Natural killer cell (primary cell): Measurements from ENCODE around the gene SPDEF. TPM values are rescaled to one million over a fixed set of nuclear protein-coding genes. Genes with fewer than 3 reads are reported as not detected.
A peak's percentile ranks its signal among the peaks of the same experiment; 100 is the strongest.

Experiments
- ATAC-seq, 3 donors: fragments of 150-1000 bp in 2 of 3; fragments of 200-7000 bp in 1 of 3; cut with Tn5 transposase; 1 replicate in 1 of 3; 2 replicates in 2 of 3; pipeline ENCODE4 v1.10.0; 2021; ENCODE audit warnings: mild to moderate bottlenecking in 2 of 3, moderate library complexity in 2 of 3
- DNase-seq, 2 donors: peaks; one replicate each; pipeline versions ENCODE4 v3.0.0 to v3.0.0-alpha.2; 2013 to 2021; ENCODE audit warnings: mixed read lengths in 1 of 2
- H3K27ac ChIP-seq: one replicate; pipeline ENCODE4 v1.5.1; 2013; ENCODE audit warnings: mild to moderate bottlenecking, low read length
- H3K27me3 ChIP-seq: one replicate; pipeline ENCODE4 v1.6.1; 2013; ENCODE audit warnings: low read length; ENCODE audit not compliant: control insufficient read depth, insufficient read depth
- H3K36me3 ChIP-seq: one replicate; pipeline ENCODE4 v1.6.1; 2013; ENCODE audit warnings: low read length; ENCODE audit not compliant: control insufficient read depth, insufficient read depth
- H3K4me1 ChIP-seq: one replicate; pipeline ENCODE4 v1.6.1; 2013; ENCODE audit warnings: low read length; ENCODE audit not compliant: control insufficient read depth, insufficient read depth
- H3K4me3 ChIP-seq: one replicate; pipeline ENCODE4 v1.5.1; 2013; ENCODE audit warnings: low read length
- H3K9me3 ChIP-seq: one replicate; pipeline ENCODE4 v1.6.1; 2013; ENCODE audit warnings: low read length; ENCODE audit not compliant: control insufficient read depth, insufficient read depth
- H3K27ac Mint-ChIP-seq, 2 donors: one replicate each; pipeline ENCODE4 v1.8.0; 2022; ENCODE audit warnings: mild to moderate bottlenecking in 2 of 2, mixed read lengths in 2 of 2, moderate library complexity in 1 of 2
- H3K27me3 Mint-ChIP-seq, 2 donors: one replicate each; pipeline ENCODE4 v1.8.0; 2022; ENCODE audit warnings: low read depth in 2 of 2, mixed read lengths in 2 of 2
- H3K36me3 Mint-ChIP-seq: one replicate; pipeline ENCODE4 v1.8.0; 2022; ENCODE audit warnings: mixed read lengths
- H3K4me1 Mint-ChIP-seq, 2 donors: one replicate each; pipeline ENCODE4 v1.8.0; 2022; ENCODE audit warnings: mixed read lengths in 2 of 2
- H3K4me3 Mint-ChIP-seq: one replicate; pipeline ENCODE4 v1.8.0; 2022; ENCODE audit warnings: mild to moderate bottlenecking, moderate library complexity, mixed read lengths
- H3K9me3 Mint-ChIP-seq, 2 donors: one replicate each; pipeline ENCODE4 v1.8.0; 2022; ENCODE audit warnings: mixed read lengths in 2 of 2
- CTCF ChIP-seq: fragments of 200-600 bp; IDR thresholded peaks from one replicate; pipeline ENCODE4 v1.8.0; 2022; ENCODE audit warnings: antibody characterized with exemption
- WGBS: methylation state at CpG from one replicate; pipeline ENCODE4 v1.1.7; 2013; ENCODE audit warnings: missing lambda C conversion rate; ENCODE audit not compliant: insufficient coverage; 5-methylcytosine and 5-hydroxymethylcytosine counted together
- intact Hi-C: fragments of 100-400 bp; cut with micrococcal nuclease; formaldehyde crosslinking; loops from one replicate; pipeline ENCODE4 v1.14.2; 2022
- total RNA-seq, 4 donors: library from RNA; stranded (reverse); fragments of 120-200 nt in 1 of 4; gene quantifications; one replicate each; pipeline versions ENCODE4 v1.2.3 to v1.2.4, GENCODE V29; 2013 to 2022

SPDEF gene
- total RNA-seq, 3 donors from 2014 or later (not counting 1 experiment from before 2014, with no cell fraction given): 0.25 to 0.68 (median 0.45) TPM

- Histone ChIP-seq H3K4me3 (no peak overlapping the region), H3K27ac (no peak overlapping the region), H3K36me3 (no peaks in the 10 kb centered on the region), H3K27me3 (no peaks in the 10 kb centered on the region), H3K9me3 (no peaks in the 10 kb centered on the region), H3K4me1 (peaks cover 42% of the 10 kb centered on the region)
- WGBS: 88% methylated on average over 20 of the region's 20 CpGs
- Mint-ChIP-seq H3K4me1 (peaks cover 13 to 18% of the 10 kb centered on the region in 2 donors), H3K9me3 (no peaks in the 10 kb centered on the region), H3K27me3 (no peaks in the 10 kb centered on the region), H3K27ac (no peak overlapping the region), H3K36me3 (no peaks in the 10 kb centered on the region), H3K4me3 (no peak overlapping the region)
- intact Hi-C loops: no loop called here
- no peak for TF ChIP-seq CTCF
- ATAC-seq (no peak), DNase-seq (no peak)
Measured at GRCh38 chr6:34490390-34491090, 65.6 kb downstream of the SPDEF start.

DNA sequence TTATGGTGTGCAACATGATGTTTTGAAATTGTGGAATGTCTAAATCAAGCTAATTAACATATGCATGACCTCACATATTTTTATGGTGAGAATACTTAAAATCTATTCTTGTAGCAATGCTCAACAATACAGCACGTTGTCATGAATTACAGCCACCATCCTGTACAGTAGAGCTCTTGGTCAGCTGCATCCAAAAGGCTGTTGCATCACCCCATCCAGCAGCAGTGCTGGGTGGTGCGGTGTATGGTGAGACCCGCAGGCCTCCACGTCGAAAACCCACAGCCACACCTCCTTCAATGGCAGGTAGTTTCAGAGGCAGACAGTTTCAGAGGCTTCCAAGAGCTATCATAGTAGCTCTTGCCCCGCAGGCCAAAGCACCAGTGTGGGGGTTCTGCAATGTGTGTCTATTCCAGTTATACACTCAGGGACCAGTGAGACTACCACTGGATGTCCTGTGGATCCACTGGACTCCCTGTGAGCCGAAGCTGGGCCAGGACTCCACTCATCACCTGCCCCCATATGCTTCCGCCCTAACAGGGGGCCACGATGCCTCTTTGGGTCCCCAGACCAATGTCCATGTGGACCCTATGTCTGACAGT is 66.8 kb downstream of the SPDEF start:
- H3K4me1 ChIP-seq: peaks cover 52% of the 10 kb centered on the region
- H3K27me3 Mint-ChIP-seq: no peaks in the 10 kb centered on the region
- peak in 1 of 2 donors; percentile 16 for DNase-seq
- H3K9me3 ChIP-seq: no peaks in the 10 kb centered on the region
- intact Hi-C loops: no loop called here
- H3K27ac Mint-ChIP-seq: no peak overlapping the region
- H3K36me3 ChIP-seq: no peaks in the 10 kb centered on the region
- WGBS: 88% methylated on average over 8 of the region's 9 CpGs
- H3K36me3 Mint-ChIP-seq: no peaks in the 10 kb centered on the region
- no peak for TF ChIP-seq CTCF
- no peaks in the 10 kb centered on the region for H3K27me3 ChIP-seq
- H3K4me1 Mint-ChIP-seq: peaks cover 26 to 30% of the 10 kb centered on the region in 2 donors
- no peak overlapping the region for H3K4me3 ChIP-seq
- no peaks in the 10 kb centered on the region for H3K9me3 Mint-ChIP-seq
- no peak for ATAC-seq
- H3K4me3 Mint-ChIP-seq: no peak overlapping the region
- H3K27ac ChIP-seq: no peak overlapping the region

Other genes with a start within 250 kb of the SPDEF start
- gene NUDT3, start 163.7 kb downstream of the SPDEF start, total RNA-seq: 10 to 100 TPM; 22.0 to 26.3 (median 26.1) TPM
- gene RPS10, start 130.3 kb downstream of the SPDEF start, total RNA-seq: 1,000 to 10,000 TPM in 2 of 3 donors, 100 to 1,000 TPM in 1; 916 to 1,058 (median 1,045) TPM
- 1 to 10 TPM; 2.2 to 6.6 (median 3.9) TPM for gene PACSIN1, start 90.3 kb downstream of the SPDEF start, total RNA-seq
- gene ILRUN, start 140.4 kb upstream of the SPDEF start, total RNA-seq: 100 to 1,000 TPM in 1 of 3 donors, 10 to 100 TPM in 2; 91.2 to 101 (median 92.3) TPM
- gene SNRPC, start 201.2 kb upstream of the SPDEF start, total RNA-seq: 10 to 100 TPM; 53.5 to 55.6 (median 55.5) TPM
- 10 to 100 TPM; 16.6 to 17.5 (median 17.1) TPM for gene BLTP3A, start 235.8 kb upstream of the SPDEF start, total RNA-seq